ENCODE results near the gene MAN1A1. TPM values are rescaled to one million over a fixed set of nuclear protein-coding genes. Genes with fewer than 3 reads are reported as not detected.

Gene MAN1A1
- total and polyA plus RNA-seq, 2 of the 8 experiments (the other 6 are each of a cell fraction or from before 2014, with no cell fraction given) = 1.8 to 5.4 TPM

DNA sequence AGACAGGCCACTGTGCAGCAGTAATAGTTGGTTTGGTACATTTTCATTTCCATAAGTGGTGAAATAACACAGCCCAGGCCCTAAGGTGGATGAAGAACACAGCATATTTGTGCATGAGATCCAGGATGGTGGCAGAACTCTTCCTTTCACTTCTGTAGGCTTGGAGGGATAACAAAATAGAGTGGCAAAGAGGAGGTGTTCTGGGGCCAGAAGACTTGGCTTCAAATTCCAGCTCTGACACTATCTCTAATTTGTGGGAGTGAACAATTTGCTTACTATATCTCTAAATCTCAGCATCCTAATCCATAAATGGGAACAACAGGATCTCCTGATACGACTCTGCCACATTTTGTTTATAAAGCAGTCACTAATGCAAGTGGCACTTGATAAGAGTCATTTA, 159.4 kb downstream of the MAN1A1 start:
- Histone ChIP-seq H3K9me3 (ENCODE audit: insufficient read depth in 2 of 2, low read depth in 1 of 2, low read length in 1 of 2) (no peaks in the 10 kb centered on the region), H4K20me1 (replicated peaks in 1 of 2; ENCODE audit: control insufficient read depth in 1 of 2, insufficient read depth in 2 of 2, low read length in 2 of 2) (no peaks in the 10 kb centered on the region), H3K27me3 (replicated peaks in 1 of 4; ENCODE audit: control insufficient read depth in 3 of 4, extremely low read depth in 1 of 4, insufficient read depth in 3 of 4, low read length in 3 of 4) (no peaks in the 10 kb centered on the region), H3K23ac (ENCODE audit: insufficient read length) (no peak overlapping the region), H3K14ac (ENCODE audit: insufficient read length) (no peak overlapping the region), H4K91ac (replicated peaks; ENCODE audit: insufficient read length, low read length) (no peak overlapping the region), H3K9ac (replicated peaks in 1 of 4; ENCODE audit: extremely low read depth in 1 of 4, low read depth in 3 of 4, low read length in 3 of 4) (no peak overlapping the region), H3K56ac (replicated peaks; ENCODE audit: insufficient read length, low read depth, low read length) (no peak overlapping the region), H3K18ac (ENCODE audit: extremely low read depth, low read length) (no peak overlapping the region), H3K4ac (replicated peaks; ENCODE audit: insufficient read length, low read depth, low read length) (no peak overlapping the region), H2BK120ac (replicated peaks; ENCODE audit: low read depth, low read length) (no peak overlapping the region), H3K4me2 (ENCODE audit: insufficient read depth in 1 of 2, low read depth in 2 of 2, low read length in 2 of 2) (no peak overlapping the region), H4K5ac (ENCODE audit: insufficient read length, low read depth, low read length) (no peak overlapping the region), H2BK15ac (ENCODE audit: low read length) (no peak overlapping the region), H2BK12ac (ENCODE audit: low read depth, low read length) (no peak overlapping the region), H3K23me2 (ENCODE audit: low read depth, low read length) (no peaks in the 10 kb centered on the region), H3K79me2 (ENCODE audit: control insufficient read depth in 1 of 2, insufficient read depth in 2 of 2, low read length in 2 of 2) (no peaks in the 10 kb centered on the region), H3K79me1 (ENCODE audit: low read depth, low read length) (no peaks in the 10 kb centered on the region), H4K8ac (ENCODE audit: extremely low read depth, insufficient read depth, low read length) (no peak overlapping the region), H2AFZ (ENCODE audit: low read length) (no peak overlapping the region), H2BK5ac (ENCODE audit: low read depth, low read length) (no peak overlapping the region), H3K36me3 (ENCODE audit: control insufficient read depth in 2 of 4, insufficient read depth in 4 of 4, low read length in 3 of 4) (no peaks in the 10 kb centered on the region), H2BK20ac (ENCODE audit: low read length) (no peak overlapping the region), H3K4me1 (replicated peaks in 1 of 4; ENCODE audit: control insufficient read depth in 3 of 4, insufficient read depth in 4 of 4, low read length in 3 of 4) (peaks cover 0 to 2% (median 0%) of the 10 kb centered on the region in 4 experiments; a peak in 1 of 7 replicates), H3K27ac (ENCODE audit: low read depth, low read length) (no peak overlapping the region), H2AK5ac (ENCODE audit: low read depth, low read length) (no peak overlapping the region), H3K4me3 (ENCODE audit: extremely low read depth in 1 of 4, insufficient read depth in 2 of 4, low read depth in 3 of 4, low read length in 4 of 4) (no peak overlapping the region)
- WGBS, 2 experiments (ENCODE audit: extremely low coverage in 1 of 2, insufficient coverage in 1 of 2, insufficient read length in 1 of 2, insufficient replicate concordance in 2 of 2, low coverage in 1 of 2, low lambda C conversion rate in 2 of 2, missing lambda C conversion rate in 1 of 2) = 83% methylated on average over 1 of the region's 1 CpG; no CpG with 5 or more reads in 1 of the 2 experiments
- ChIA-PET CTCF (ENCODE audit: partially characterized antibody) (no interaction called here), POLR2A (ENCODE audit: partially characterized antibody) (no interaction called here)
- DNase-seq (ENCODE audit: low read depth in 1 of 2, low spot score in 2 of 2) (no peak), FAIRE-seq (no peak)
- TF ChIP-seq CBX8 (IDR thresholded peaks at IDR 0.05; ENCODE audit: borderline replicate concordance, low read depth, low read length) (no peak), GABPA (IDR thresholded peaks at IDR 0.05; ENCODE audit: borderline replicate concordance, insufficient read depth, low read length) (no peak), PHF8 (conservative IDR thresholded peaks at IDR 0.05; ENCODE audit: low read depth, low read length) (no peak), RNF2 (IDR thresholded peaks at IDR 0.05; ENCODE audit: borderline replicate concordance, low read depth, low read length, missing control alignments, poor library complexity, severe bottlenecking) (no peak), KDM1A (IDR thresholded peaks at IDR 0.05; ENCODE audit: borderline replicate concordance, low read length) (no peak), RAD21 (IDR thresholded peaks at IDR 0.05 in 1 of 2, conservative IDR thresholded peaks at IDR 0.05 in 1 of 2; ENCODE audit: low read depth in 2 of 2, low read length in 2 of 2) (no peak), ASH2L (IDR thresholded peaks at IDR 0.05; ENCODE audit: low read length) (no peak), POLR2AphosphoS5 (IDR thresholded peaks at IDR 0.05; ENCODE audit: low read depth, low read length) (no peak), ZNF274 (IDR thresholded peaks at IDR 0.05; ENCODE audit: borderline replicate concordance, extremely low read depth, low read length) (no peak), SP2 (IDR thresholded peaks at IDR 0.05; ENCODE audit: low read length) (no peak), SUZ12 (IDR thresholded peaks at IDR 0.05; ENCODE audit: low read length) (no peak)
- TF ChIP-seq, protein P1, sequence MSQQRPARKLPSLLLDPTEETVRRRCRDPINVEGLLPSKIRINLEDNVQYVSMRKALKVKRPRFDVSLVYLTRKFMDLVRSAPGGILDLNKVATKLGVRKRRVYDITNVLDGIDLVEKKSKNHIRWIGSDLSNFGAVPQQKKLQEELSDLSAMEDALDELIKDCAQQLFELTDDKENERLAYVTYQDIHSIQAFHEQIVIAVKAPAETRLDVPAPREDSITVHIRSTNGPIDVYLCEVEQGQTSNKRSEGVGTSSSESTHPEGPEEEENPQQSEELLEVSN (IDR thresholded peaks at IDR 0.05) = no peak
- TF ChIP-seq, protein P2, sequence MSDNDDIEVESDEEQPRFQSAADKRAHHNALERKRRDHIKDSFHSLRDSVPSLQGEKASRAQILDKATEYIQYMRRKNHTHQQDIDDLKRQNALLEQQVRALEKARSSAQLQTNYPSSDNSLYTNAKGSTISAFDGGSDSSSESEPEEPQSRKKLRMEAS (IDR thresholded peaks at IDR 0.05) = no peak
